ENCODE data around the gene CRACR2A. TPM values are rescaled to one million over a fixed set of nuclear protein-coding genes. Genes with fewer than 3 reads are reported as not detected.

CRACR2A gene
- total and polyA plus RNA-seq, 2 of the 4 experiments (the other 2 are of a cell fraction): 0.54 to 0.60 TPM

DNA sequence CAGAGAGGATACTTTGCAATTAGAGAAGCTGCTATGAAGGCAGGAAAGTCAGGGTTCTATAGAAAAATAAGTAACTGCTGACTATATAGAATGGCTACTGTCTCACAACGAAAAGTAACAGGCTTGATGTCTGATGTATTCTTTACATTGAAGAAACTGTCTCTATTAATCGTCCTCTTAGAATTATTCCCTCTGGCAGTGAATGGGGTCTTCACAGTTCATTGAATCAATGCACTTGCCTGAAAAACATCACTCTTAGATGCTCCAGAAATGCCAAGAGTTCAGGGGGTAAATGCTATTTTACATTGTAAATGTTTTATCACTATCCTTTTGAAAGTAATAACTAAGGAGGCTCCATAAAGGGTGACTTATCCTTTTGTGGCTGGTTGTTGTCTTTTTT lies 37.7 kb upstream of the CRACR2A start:
- Histone ChIP-seq H3K27ac (ENCODE audit: insufficient read depth, low read length) (no peak overlapping the region), H4K20me1 (ENCODE audit: insufficient read depth, low read length) (no peaks in the 10 kb centered on the region), H3K36me3 (ENCODE audit: control insufficient read depth, insufficient read depth, low read length) (no peaks in the 10 kb centered on the region), H3K4me2 (ENCODE audit: low read depth, low read length) (no peak overlapping the region), H3K9me1 (ENCODE audit: insufficient read depth, low read length) (no peaks in the 10 kb centered on the region), H2BK15ac (ENCODE audit: low read depth, low read length) (no peak overlapping the region), H2BK120ac (ENCODE audit: low read depth, low read length) (no peak overlapping the region), H3K79me1 (ENCODE audit: low read depth in 1 of 2, low read length in 2 of 2) (no peaks in the 10 kb centered on the region), H3K18ac (ENCODE audit: low read depth, low read length) (no peak overlapping the region), H2AFZ (replicated peaks; ENCODE audit: low read length, poor library complexity) (no peak overlapping the region), H2AK9ac (replicated peaks; ENCODE audit: low read depth, low read length, poor library complexity) (no peak overlapping the region), H3K14ac (replicated peaks; ENCODE audit: low read depth, low read length) (no peak overlapping the region), H4K5ac (ENCODE audit: low read depth, low read length) (no peak overlapping the region), H3K9ac (ENCODE audit: low read depth, low read length) (no peak overlapping the region), H3K4me3 (ENCODE audit: insufficient read depth, low read depth, low read length) (no peak overlapping the region), H2BK20ac (ENCODE audit: low read depth, low read length) (no peak overlapping the region), H3K56ac (ENCODE audit: extremely low read depth, insufficient read depth, low read length) (no peak overlapping the region), H2AK5ac (ENCODE audit: low read depth, low read length) (no peak overlapping the region), H2BK5ac (ENCODE audit: low read depth, low read length, poor library complexity, severe bottlenecking) (no peak overlapping the region), H3K23ac (ENCODE audit: low read depth, low read length) (no peak overlapping the region), H3K4ac (ENCODE audit: low read depth, low read length) (no peak overlapping the region), H3K4me1 (ENCODE audit: control insufficient read depth, insufficient read depth, low read length) (no peaks in the 10 kb centered on the region), H4K91ac (ENCODE audit: insufficient read depth, low read depth, low read length) (no peak overlapping the region), H3K9me3 (ENCODE audit: control insufficient read depth, insufficient read depth, low read length) (no peaks in the 10 kb centered on the region), H3K27me3 (ENCODE audit: control insufficient read depth, insufficient read depth, low read length) (peaks cover 5% of the 10 kb centered on the region; the same call in 1 of the 2 replicates), H4K8ac (ENCODE audit: low read depth in 2 of 2, low read length in 2 of 2) (no peak overlapping the region)
- dilution Hi-C loops (cut with HindIII; ENCODE audit: low sequenced_read_pairs, unreplicated experiment): no loop called here
- no peak for TF ChIP-seq MAFK (IDR thresholded peaks at IDR 0.05; ENCODE audit: low read depth, low read length)
- TF ChIP-seq RCOR1 (IDR thresholded peaks at IDR 0.05; ENCODE audit: insufficient replicate concordance, low read length): no peak
- TF ChIP-seq MXI1 (IDR thresholded peaks at IDR 0.05; ENCODE audit: borderline replicate concordance, low read depth, low read length): no peak
- TF ChIP-seq RAD21 (IDR thresholded peaks at IDR 0.05; ENCODE audit: low read length): no peak
- no peak for TF ChIP-seq CHD1 (IDR thresholded peaks at IDR 0.05; ENCODE audit: low read depth, low read length)
- TF ChIP-seq POLR2A (IDR thresholded peaks at IDR 0.05; ENCODE audit: low read depth, low read length): no peak
- TF ChIP-seq, protein P1, sequence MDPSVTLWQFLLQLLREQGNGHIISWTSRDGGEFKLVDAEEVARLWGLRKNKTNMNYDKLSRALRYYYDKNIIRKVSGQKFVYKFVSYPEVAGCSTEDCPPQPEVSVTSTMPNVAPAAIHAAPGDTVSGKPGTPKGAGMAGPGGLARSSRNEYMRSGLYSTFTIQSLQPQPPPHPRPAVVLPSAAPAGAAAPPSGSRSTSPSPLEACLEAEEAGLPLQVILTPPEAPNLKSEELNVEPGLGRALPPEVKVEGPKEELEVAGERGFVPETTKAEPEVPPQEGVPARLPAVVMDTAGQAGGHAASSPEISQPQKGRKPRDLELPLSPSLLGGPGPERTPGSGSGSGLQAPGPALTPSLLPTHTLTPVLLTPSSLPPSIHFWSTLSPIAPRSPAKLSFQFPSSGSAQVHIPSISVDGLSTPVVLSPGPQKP (IDR thresholded peaks at IDR 0.05; ENCODE audit: borderline replicate concordance, low read depth, low read length): no peak
- no peak for TF ChIP-seq NFE2L2 (IDR thresholded peaks at IDR 0.05; ENCODE audit: low read depth, low read length)
- no peak for TF ChIP-seq BHLHE40 (IDR thresholded peaks at IDR 0.05; ENCODE audit: low read depth, low read length)
- TF ChIP-seq RFX5 (IDR thresholded peaks at IDR 0.05; ENCODE audit: low read depth, low read length): no peak
- no peak for TF ChIP-seq SMC3 (IDR thresholded peaks at IDR 0.05; ENCODE audit: low read depth, low read length)
- TF ChIP-seq CEBPB (IDR thresholded peaks at IDR 0.05; ENCODE audit: low read depth, low read length): no peak
- TF ChIP-seq, protein P2, sequence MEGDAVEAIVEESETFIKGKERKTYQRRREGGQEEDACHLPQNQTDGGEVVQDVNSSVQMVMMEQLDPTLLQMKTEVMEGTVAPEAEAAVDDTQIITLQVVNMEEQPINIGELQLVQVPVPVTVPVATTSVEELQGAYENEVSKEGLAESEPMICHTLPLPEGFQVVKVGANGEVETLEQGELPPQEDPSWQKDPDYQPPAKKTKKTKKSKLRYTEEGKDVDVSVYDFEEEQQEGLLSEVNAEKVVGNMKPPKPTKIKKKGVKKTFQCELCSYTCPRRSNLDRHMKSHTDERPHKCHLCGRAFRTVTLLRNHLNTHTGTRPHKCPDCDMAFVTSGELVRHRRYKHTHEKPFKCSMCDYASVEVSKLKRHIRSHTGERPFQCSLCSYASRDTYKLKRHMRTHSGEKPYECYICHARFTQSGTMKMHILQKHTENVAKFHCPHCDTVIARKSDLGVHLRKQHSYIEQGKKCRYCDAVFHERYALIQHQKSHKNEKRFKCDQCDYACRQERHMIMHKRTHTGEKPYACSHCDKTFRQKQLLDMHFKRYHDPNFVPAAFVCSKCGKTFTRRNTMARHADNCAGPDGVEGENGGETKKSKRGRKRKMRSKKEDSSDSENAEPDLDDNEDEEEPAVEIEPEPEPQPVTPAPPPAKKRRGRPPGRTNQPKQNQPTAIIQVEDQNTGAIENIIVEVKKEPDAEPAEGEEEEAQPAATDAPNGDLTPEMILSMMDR (conservative IDR thresholded peaks at IDR 0.05; ENCODE audit: low read depth, low read length): no peak
- TF ChIP-seq FOS (IDR thresholded peaks at IDR 0.05; ENCODE audit: low read depth, low read length): no peak
- ChIA-PET POLR2A (ENCODE audit: unreplicated experiment) (interaction anchor here (0.6 kb wide), 1 partner anchor 491 kb away, joined by 9 read pairs; no protein-coding TSS in a partner anchor), CTCF (interaction anchor here (1.8 kb wide), 1 partner anchor 13 kb away, joined by 4 read pairs; no protein-coding TSS in a partner anchor)
- WGBS, 2 experiments (ENCODE audit: extremely low coverage in 2 of 2, insufficient read length in 1 of 2): no CpG with 5 or more reads among the region's 2 CpGs
- in situ Hi-C loops (cut with MboI; ENCODE audit: low sequenced_read_pairs): loop anchor here (10.0 kb wide), 1 partner anchor 476 kb away; no protein-coding TSS in a partner anchor
- no peak for DNase-seq
- intact Hi-C loops (cut with micrococcal nuclease): no loop called here
- BruUV-seq (replicated peaks): no TSS peak
- ATAC-seq (ENCODE audit: low read depth): no peak

All from IMR-90 (cell line).